ENCODE measurements around the gene DPP9. TPM values are rescaled to one million over a fixed set of nuclear protein-coding genes. Genes with fewer than 3 reads are reported as not detected.

DPP9 gene
- total and polyA plus RNA-seq, 2 of the 13 experiments (the other 11 are each of a cell fraction or from before 2014, with no cell fraction given): 8.4 to 25.8 TPM

DNA sequence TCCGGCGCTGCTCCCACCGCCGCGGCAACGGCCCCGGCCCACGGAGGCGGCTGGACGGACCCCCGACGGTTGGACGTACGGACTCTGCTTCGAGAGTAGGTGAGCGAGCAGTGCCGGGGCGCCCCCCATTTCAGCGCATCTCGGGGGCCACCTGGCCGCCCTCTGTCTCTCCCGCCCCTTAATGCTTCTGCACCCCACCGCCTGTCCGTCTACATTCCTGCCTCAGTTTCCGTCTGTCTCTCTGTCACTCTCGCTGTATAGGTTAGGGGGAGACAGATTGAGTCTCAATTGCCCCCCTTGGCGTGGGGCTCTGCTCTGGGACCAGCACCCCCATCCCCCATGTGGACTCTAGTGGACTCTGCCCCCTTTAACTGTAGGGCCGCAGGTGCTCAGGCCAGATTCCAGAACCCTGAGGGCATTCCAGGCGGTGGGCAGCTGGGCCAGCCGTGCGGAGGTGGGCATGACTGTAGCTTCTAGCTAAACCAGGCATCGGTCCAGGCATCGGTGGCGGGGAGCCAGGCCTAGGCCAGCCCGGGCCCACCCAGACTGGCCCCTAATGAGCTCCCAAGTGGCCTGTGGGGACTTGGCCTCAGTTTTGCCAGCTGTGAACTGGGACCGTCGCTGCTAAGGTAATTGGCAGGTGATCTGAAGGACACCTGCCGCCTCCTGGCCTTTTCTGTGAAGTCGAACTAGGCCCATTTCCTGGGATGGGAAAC lies 84.0 kb downstream of the DPP9 start (continued):
- TF ChIP-seq, protein P1, sequence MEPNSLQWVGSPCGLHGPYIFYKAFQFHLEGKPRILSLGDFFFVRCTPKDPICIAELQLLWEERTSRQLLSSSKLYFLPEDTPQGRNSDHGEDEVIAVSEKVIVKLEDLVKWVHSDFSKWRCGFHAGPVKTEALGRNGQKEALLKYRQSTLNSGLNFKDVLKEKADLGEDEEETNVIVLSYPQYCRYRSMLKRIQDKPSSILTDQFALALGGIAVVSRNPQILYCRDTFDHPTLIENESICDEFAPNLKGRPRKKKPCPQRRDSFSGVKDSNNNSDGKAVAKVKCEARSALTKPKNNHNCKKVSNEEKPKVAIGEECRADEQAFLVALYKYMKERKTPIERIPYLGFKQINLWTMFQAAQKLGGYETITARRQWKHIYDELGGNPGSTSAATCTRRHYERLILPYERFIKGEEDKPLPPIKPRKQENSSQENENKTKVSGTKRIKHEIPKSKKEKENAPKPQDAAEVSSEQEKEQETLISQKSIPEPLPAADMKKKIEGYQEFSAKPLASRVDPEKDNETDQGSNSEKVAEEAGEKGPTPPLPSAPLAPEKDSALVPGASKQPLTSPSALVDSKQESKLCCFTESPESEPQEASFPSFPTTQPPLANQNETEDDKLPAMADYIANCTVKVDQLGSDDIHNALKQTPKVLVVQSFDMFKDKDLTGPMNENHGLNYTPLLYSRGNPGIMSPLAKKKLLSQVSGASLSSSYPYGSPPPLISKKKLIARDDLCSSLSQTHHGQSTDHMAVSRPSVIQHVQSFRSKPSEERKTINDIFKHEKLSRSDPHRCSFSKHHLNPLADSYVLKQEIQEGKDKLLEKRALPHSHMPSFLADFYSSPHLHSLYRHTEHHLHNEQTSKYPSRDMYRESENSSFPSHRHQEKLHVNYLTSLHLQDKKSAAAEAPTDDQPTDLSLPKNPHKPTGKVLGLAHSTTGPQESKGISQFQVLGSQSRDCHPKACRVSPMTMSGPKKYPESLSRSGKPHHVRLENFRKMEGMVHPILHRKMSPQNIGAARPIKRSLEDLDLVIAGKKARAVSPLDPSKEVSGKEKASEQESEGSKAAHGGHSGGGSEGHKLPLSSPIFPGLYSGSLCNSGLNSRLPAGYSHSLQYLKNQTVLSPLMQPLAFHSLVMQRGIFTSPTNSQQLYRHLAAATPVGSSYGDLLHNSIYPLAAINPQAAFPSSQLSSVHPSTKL (CRISPR knock-in tag; IDR thresholded peaks at IDR 0.05): no peak
- TF ChIP-seq TBX2 (CRISPR knock-in tag; IDR thresholded peaks at IDR 0.05; ENCODE audit: borderline replicate concordance) (no peak), ZSCAN20 (CRISPR knock-in tag; IDR thresholded peaks at IDR 0.05; ENCODE audit: borderline replicate concordance) (no peak), PITX1 (CRISPR knock-in tag; IDR thresholded peaks at IDR 0.05) (0 out of 2 replicates have a peak, but pooled peaks have one; percentile 13), RXRA (CRISPR knock-in tag; IDR thresholded peaks at IDR 0.05) (peak; percentile 41; the same call in 1 of the 2 replicates), ZBTB21 (CRISPR knock-in tag; IDR thresholded peaks at IDR 0.05) (no peak), HOXA5 (CRISPR knock-in tag; IDR thresholded peaks at IDR 0.05) (peak; percentile 51; the same call in 1 of the 2 replicates), TAF15 (IDR thresholded peaks at IDR 0.05; ENCODE audit: low read depth, low read length, poor library complexity, severe bottlenecking) (no peak), HDAC6 (IDR thresholded peaks at IDR 0.05; ENCODE audit: low read depth, low read length) (no peak), POLR2G (IDR thresholded peaks at IDR 0.05; ENCODE audit: low read depth, low read length) (0 out of 2 replicates have a peak, but pooled peaks have one; percentile 47), ATF1 (CRISPR knock-in tag; IDR thresholded peaks at IDR 0.05) (no peak), ZBTB3 (CRISPR knock-in tag; IDR thresholded peaks at IDR 0.05; ENCODE audit: borderline replicate concordance, low read depth) (no peak), ZNF572 (CRISPR knock-in tag; IDR thresholded peaks at IDR 0.05) (no peak), KAT8 (CRISPR knock-in tag; IDR thresholded peaks at IDR 0.05) (no peak)
- TF ChIP-seq, protein P2, sequence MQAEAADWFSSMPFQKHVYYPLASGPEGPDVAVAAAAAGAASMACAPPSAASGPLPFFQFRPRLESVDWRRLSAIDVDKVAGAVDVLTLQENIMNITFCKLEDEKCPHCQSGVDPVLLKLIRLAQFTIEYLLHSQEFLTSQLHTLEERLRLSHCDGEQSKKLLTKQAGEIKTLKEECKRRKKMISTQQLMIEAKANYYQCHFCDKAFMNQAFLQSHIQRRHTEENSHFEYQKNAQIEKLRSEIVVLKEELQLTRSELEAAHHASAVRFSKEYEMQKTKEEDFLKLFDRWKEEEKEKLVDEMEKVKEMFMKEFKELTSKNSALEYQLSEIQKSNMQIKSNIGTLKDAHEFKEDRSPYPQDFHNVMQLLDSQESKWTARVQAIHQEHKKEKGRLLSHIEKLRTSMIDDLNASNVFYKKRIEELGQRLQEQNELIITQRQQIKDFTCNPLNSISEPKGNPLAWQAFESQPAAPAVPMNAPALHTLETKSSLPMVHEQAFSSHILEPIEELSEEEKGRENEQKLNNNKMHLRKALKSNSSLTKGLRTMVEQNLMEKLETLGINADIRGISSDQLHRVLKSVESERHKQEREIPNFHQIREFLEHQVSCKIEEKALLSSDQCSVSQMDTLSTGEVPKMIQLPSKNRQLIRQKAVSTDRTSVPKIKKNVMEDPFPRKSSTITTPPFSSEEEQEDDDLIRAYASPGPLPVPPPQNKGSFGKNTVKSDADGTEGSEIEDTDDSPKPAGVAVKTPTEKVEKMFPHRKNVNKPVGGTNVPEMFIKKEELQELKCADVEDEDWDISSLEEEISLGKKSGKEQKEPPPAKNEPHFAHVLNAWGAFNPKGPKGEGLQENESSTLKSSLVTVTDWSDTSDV (CRISPR knock-in tag; IDR thresholded peaks at IDR 0.05): peak; percentile 90; the same call in 1 of the 2 replicates
- TF ChIP-seq, protein P3, sequence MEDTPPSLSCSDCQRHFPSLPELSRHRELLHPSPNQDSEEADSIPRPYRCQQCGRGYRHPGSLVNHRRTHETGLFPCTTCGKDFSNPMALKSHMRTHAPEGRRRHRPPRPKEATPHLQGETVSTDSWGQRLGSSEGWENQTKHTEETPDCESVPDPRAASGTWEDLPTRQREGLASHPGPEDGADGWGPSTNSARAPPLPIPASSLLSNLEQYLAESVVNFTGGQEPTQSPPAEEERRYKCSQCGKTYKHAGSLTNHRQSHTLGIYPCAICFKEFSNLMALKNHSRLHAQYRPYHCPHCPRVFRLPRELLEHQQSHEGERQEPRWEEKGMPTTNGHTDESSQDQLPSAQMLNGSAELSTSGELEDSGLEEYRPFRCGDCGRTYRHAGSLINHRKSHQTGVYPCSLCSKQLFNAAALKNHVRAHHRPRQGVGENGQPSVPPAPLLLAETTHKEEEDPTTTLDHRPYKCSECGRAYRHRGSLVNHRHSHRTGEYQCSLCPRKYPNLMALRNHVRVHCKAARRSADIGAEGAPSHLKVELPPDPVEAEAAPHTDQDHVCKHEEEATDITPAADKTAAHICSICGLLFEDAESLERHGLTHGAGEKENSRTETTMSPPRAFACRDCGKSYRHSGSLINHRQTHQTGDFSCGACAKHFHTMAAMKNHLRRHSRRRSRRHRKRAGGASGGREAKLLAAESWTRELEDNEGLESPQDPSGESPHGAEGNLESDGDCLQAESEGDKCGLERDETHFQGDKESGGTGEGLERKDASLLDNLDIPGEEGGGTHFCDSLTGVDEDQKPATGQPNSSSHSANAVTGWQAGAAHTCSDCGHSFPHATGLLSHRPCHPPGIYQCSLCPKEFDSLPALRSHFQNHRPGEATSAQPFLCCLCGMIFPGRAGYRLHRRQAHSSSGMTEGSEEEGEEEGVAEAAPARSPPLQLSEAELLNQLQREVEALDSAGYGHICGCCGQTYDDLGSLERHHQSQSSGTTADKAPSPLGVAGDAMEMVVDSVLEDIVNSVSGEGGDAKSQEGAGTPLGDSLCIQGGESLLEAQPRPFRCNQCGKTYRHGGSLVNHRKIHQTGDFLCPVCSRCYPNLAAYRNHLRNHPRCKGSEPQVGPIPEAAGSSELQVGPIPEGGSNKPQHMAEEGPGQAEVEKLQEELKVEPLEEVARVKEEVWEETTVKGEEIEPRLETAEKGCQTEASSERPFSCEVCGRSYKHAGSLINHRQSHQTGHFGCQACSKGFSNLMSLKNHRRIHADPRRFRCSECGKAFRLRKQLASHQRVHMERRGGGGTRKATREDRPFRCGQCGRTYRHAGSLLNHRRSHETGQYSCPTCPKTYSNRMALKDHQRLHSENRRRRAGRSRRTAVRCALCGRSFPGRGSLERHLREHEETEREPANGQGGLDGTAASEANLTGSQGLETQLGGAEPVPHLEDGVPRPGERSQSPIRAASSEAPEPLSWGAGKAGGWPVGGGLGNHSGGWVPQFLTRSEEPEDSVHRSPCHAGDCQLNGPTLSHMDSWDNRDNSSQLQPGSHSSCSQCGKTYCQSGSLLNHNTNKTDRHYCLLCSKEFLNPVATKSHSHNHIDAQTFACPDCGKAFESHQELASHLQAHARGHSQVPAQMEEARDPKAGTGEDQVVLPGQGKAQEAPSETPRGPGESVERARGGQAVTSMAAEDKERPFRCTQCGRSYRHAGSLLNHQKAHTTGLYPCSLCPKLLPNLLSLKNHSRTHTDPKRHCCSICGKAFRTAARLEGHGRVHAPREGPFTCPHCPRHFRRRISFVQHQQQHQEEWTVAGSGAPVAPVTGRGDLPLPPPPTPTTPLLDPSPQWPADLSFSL (CRISPR knock-in tag; IDR thresholded peaks at IDR 0.05): no peak
